ENCODE data around the gene PNPLA4.
A peak's percentile ranks its signal among the peaks of the same experiment; 100 is the strongest.

Gene PNPLA4

DNA sequence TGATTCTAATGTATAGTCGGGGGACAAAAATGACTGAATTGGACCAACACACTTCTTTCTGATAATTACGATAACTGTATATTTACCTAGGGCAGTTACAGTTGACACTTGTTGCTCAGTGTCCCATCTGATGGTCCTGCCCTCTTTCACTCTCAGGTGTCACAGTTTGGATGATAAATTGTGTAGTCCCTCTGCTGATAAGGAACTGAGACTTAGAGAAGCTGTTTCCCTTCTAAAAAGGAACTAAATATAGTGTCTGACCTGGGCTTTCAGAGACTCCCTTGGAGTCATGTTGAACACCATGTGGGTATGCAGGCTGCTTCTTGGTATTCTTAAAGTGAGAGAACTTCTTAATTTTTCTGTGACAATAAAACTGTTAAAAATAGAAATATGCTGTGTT, 23.7 kb upstream of the PNPLA4 start:
- no peak overlapping the region for H3K4me3 ChIP-seq (ENCODE audit: low read length)
- DNase-seq (ENCODE audit: low read depth) = no peak
- no peak for TF ChIP-seq CTCF (conservative IDR thresholded peaks at IDR 0.05; ENCODE audit: low read depth, low read length)

DNA sequence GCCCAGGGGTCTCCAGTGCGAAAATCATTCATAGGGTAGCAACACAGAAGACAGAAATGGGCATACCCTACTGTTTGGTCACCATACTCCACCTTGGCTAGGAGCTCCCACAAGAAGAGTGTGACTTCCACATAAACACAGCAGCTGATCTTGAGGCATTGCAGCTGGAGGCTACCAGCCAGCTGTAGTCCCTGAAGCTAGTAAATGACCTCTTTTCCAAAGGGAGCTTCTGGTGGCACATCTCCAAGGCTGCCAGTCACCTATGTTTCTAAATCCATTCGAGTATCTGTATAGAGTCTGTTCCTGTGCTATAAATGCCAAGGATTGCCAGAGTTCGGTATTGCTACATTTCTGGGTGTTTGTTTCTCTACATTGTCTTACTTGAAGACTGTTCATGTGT, 21.3 kb upstream of the PNPLA4 start:
- TF ChIP-seq CTCF (conservative IDR thresholded peaks at IDR 0.05; ENCODE audit: low read depth, low read length) = no peak
- DNase-seq (ENCODE audit: low read depth) = no peak
- H3K4me3 ChIP-seq (ENCODE audit: low read length) = no peak overlapping the region

- no peak for TF ChIP-seq CTCF (conservative IDR thresholded peaks at IDR 0.05; ENCODE audit: low read depth, low read length)
- no peak for DNase-seq (ENCODE audit: low read depth)
Measured at GRCh38 chrX:7946960-7947359, 19.7 kb upstream of the PNPLA4 start.

DNA sequence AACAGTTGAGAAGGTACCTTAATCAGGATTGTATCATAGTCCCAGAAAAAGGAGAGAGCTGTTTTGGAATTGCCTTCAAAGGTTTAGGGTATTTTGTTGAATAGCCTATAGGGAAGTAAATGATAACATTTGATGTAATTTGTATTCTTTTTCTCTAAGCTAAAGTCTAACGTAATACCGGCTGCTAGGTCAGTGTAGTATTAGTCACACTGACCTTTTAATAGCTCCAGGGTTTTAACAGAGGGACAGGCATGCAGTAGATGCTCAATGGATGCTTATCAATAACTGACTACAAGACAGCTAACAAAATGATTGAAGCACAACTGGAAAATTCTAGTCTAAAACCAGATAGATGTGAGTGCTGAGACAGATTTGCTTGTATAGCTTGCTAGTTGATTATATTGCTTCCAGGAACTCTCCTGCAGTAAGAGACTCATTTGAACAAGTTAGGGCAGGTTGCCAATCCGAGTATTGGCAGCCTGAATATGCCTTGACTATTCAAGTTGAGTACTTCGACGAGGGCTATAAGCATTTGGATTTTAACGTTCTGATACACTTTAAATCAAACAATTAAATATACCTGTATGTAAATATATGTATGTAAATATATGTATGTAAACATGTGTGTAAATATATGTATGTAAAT, 16.5 kb upstream of the PNPLA4 start:
- no peak overlapping the region for H3K4me3 ChIP-seq (ENCODE audit: low read length)
- TF ChIP-seq CTCF (conservative IDR thresholded peaks at IDR 0.05; ENCODE audit: low read depth, low read length) = no peak
- no peak for DNase-seq (ENCODE audit: low read depth)

More at GRCh38 chrX:7946960-7947359, 19.7 kb upstream of the PNPLA4 start:
- H3K4me3 ChIP-seq (ENCODE audit: low read length) = no peak overlapping the region

DNA sequence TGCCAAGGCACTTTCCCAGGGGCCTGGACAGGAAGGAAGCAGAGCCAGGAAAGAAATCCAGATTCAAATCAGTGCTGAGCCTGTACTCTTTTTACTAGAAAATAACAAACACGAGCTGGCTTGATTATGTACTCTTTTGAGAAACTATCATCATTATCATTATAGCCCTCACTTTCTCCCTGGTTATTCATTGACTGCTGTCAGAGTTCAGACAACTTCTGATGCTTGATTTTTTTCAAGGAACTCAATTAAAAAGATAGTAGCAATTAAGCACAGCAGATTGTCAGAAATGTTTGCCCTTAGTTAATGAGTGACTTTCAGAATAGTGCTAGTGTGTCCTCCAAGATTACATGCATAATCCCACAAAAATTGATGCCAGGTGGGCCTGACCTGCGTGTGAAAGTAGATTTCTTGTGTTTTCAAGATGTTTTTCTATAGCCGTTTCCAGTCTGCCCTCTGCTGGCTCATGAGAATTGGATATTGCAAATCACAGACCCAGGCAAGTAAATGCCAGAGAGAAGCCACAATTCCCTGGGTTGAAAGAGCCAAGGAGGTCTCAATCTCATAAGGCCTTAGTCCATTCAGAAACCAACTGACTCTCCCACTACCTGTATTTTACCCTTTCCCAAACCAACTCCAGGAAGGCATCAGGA, 14.3 kb upstream of the PNPLA4 start:
- DNase-seq (ENCODE audit: low read depth) = no peak
- TF ChIP-seq CTCF (conservative IDR thresholded peaks at IDR 0.05; ENCODE audit: low read depth, low read length) = peak; percentile 62
- H3K4me3 ChIP-seq (ENCODE audit: low read length) = no peak overlapping the region

DNA sequence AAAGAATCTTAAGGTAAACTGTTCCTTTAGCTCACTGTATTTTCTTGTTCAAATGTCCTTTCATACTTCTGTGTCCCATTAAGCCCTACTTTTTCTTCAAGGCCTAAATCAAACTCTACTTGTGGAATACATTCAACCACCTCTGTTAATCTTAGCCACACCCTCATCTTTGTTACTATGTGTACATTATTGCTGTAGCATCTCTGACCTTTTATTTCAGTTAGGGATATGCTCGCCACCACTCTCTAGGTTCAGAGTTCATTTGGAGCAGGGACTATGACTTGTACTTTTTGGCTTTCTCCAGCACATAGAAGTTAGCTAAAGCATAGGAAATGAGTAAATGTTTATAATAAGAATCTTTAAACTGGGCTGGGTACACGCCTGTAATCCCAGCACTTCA, 6.8 kb upstream of the PNPLA4 start:
- TF ChIP-seq CTCF (conservative IDR thresholded peaks at IDR 0.05; ENCODE audit: low read depth, low read length) = no peak
- no peak for DNase-seq (ENCODE audit: low read depth)
- no peak overlapping the region for H3K4me3 ChIP-seq (ENCODE audit: low read length)

DNA sequence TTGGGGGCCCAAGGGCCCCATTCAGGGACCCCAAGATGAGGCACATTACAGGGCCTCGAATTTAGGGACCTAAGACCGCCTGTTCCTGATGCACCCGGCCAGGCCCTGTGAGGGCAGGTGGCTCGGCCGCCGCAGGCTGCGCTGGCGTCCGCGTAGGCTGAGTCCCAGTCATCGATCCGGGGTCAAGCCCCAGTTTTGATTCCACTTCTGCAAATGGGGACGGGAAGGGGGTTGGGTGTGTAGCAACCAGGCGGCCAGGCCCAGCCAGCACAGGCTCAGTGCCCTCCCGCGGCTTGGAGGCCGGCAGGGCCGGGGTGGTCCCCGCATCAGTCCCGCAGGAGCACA, 327 bp downstream of the PNPLA4 start:
- no peak for DNase-seq (ENCODE audit: low read depth)
- H3K4me3 ChIP-seq (ENCODE audit: low read length) = peak overlapping the region; percentile 72
- no peak for TF ChIP-seq CTCF (conservative IDR thresholded peaks at IDR 0.05; ENCODE audit: low read depth, low read length)

Measured in retinal pigment epithelial cell (primary cell).